ENCODE measurements around the gene ETFA. TPM values are rescaled to one million over a fixed set of nuclear protein-coding genes. Genes with fewer than 3 reads are reported as not detected.
A peak's percentile ranks its signal among the peaks of the same experiment; 100 is the strongest.

The ETFA gene
- total RNA-seq, 1 donor from 2014 or later = 97.5 TPM

DNA sequence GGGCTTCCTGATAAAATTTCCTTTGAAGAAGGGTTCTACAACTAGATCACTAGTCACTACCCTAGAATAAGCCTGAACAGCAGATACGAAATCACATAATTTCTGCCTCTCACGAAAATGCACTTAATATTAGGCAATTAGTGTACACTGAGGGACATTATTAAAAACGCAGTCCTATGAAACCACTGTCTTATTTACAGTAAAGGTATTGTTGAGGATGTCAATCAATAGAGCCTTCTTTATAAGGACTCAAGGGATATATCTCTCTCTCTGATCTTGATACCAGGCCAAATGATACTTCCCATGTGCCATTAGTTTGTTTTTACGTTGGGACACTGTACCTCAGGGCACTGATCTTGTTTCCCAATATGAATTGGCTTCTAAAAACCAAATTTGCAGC, 59.6 kb downstream of the ETFA start:
- TF ChIP-seq POLR2A (IDR thresholded peaks at IDR 0.05) (no peak), POLR2AphosphoS5 (IDR thresholded peaks at IDR 0.05; ENCODE audit: insufficient read depth in 1 of 2, low read depth in 1 of 2) (no peak)
- TF ChIP-seq, protein P1, sequence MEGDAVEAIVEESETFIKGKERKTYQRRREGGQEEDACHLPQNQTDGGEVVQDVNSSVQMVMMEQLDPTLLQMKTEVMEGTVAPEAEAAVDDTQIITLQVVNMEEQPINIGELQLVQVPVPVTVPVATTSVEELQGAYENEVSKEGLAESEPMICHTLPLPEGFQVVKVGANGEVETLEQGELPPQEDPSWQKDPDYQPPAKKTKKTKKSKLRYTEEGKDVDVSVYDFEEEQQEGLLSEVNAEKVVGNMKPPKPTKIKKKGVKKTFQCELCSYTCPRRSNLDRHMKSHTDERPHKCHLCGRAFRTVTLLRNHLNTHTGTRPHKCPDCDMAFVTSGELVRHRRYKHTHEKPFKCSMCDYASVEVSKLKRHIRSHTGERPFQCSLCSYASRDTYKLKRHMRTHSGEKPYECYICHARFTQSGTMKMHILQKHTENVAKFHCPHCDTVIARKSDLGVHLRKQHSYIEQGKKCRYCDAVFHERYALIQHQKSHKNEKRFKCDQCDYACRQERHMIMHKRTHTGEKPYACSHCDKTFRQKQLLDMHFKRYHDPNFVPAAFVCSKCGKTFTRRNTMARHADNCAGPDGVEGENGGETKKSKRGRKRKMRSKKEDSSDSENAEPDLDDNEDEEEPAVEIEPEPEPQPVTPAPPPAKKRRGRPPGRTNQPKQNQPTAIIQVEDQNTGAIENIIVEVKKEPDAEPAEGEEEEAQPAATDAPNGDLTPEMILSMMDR (IDR thresholded peaks at IDR 0.05) = no peak
- Histone ChIP-seq H3K27me3 (no peaks in the 10 kb centered on the region), H3K9me3 (no peaks in the 10 kb centered on the region), H3K27ac (no peak overlapping the region), H3K4me3 (no peak overlapping the region), H3K4me1 (no peaks in the 10 kb centered on the region), H3K36me3 (no peaks in the 10 kb centered on the region)
- intact Hi-C loops (cut with DNase I) = no loop called here
- no peak for DNase-seq (ENCODE audit: extremely low spot score in 2 of 2)

DNA sequence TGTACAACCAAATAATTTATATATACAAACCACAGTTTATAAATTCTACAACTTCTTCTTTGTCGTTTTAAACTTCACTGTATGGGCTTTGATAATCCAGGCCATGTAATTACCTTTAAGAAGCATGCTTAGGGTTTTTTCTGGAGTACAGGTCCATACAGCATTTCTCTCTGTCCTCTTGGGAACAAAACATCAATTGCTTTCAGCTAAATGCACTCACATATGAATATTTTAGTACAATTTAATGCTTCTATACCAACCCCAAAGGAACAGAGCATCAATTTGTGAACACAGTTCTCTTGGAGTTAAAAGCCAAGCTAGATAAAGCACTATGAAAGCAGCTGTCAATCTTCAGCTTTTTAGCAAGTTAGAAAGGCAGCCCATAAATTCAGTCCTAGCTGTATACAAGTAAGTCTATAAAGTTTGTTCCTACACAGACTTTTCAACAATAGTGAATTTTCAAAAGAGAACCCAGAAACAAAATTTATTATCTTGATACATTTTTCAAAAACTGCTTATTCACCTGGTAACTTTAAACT, 66.1 kb downstream of the ETFA start:
- H3K4me3 ChIP-seq = no peak overlapping the region
- no peaks in the 10 kb centered on the region for H3K9me3 ChIP-seq
- intact Hi-C loops (cut with DNase I) = no loop called here
- no peak overlapping the region for H3K27ac ChIP-seq
- H3K36me3 ChIP-seq = peaks cover 3 to 4% of the 10 kb centered on the region in 2 donors
- TF ChIP-seq, protein P1 (IDR thresholded peaks at IDR 0.05) = no peak
- TF ChIP-seq POLR2A (IDR thresholded peaks at IDR 0.05) (no peak), POLR2AphosphoS5 (IDR thresholded peaks at IDR 0.05; ENCODE audit: insufficient read depth in 1 of 2, low read depth in 1 of 2) (no peak)
- no peaks in the 10 kb centered on the region for H3K27me3 ChIP-seq
- no peak for DNase-seq (ENCODE audit: extremely low spot score in 2 of 2)
- no peaks in the 10 kb centered on the region for H3K4me1 ChIP-seq

DNA sequence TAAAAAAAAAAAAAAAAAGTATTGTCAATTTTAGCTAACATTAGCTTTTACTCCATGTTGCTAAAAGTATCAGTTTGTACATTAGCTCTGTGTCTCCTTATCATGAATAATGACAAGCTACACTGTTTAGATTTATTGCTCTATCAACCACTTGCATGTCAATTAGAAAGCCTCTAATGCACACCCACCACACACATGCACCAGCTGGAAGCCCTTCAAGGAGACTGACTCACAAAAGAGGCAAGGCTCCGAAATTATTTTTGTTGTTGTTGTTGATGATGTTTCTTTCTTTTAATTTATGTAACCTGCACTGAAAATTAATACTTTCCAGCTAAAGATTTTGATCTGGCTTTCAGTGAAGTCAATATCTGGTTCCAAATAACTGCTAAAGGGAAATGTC, 71.5 kb downstream of the ETFA start:
- TF ChIP-seq POLR2AphosphoS5 (IDR thresholded peaks at IDR 0.05; ENCODE audit: insufficient read depth in 1 of 2, low read depth in 1 of 2) = no peak
- H3K4me3 ChIP-seq = no peak overlapping the region
- intact Hi-C loops (cut with DNase I) = no loop called here

DNA sequence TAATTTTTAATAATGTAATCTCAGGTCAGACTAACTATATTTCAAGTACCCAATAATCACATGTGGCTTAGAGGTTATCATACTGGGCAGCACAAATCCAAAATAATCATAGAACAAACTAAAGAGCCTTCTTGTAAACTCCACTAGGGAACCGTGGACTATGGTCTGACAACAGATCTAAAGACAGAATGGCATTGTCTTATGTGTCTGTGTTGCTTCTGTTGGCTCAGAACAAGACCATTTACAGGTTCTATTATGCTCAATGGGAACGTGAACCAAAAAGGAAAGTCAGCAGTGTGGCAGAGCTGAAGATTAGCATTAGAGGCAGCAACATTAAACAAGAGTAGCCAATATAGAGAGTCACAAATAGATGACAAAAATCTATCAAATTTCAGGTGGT, 74.9 kb downstream of the ETFA start:
- intact Hi-C loops (cut with DNase I) = no loop called here
- Histone ChIP-seq H3K27me3 (no peaks in the 10 kb centered on the region), H3K9me3 (no peaks in the 10 kb centered on the region), H3K27ac (no peak overlapping the region), H3K4me1 (no peaks in the 10 kb centered on the region), H3K4me3 (no peak overlapping the region), H3K36me3 (no peaks in the 10 kb centered on the region)
- no peak for DNase-seq (ENCODE audit: extremely low spot score in 2 of 2)
- TF ChIP-seq, protein P1 (IDR thresholded peaks at IDR 0.05) = no peak
- TF ChIP-seq POLR2A (IDR thresholded peaks at IDR 0.05) (no peak), POLR2AphosphoS5 (IDR thresholded peaks at IDR 0.05; ENCODE audit: insufficient read depth in 1 of 2, low read depth in 1 of 2) (no peak)

More for the DNA sequence above, 71.5 kb downstream of the ETFA start:
- DNase-seq (ENCODE audit: extremely low spot score in 2 of 2) = no peak
- Histone ChIP-seq H3K4me1 (no peaks in the 10 kb centered on the region), H3K27ac (no peak overlapping the region), H3K9me3 (no peaks in the 10 kb centered on the region), H3K36me3 (peaks cover 0 to 4% of the 10 kb centered on the region in 2 donors), H3K27me3 (no peaks in the 10 kb centered on the region)

DNA sequence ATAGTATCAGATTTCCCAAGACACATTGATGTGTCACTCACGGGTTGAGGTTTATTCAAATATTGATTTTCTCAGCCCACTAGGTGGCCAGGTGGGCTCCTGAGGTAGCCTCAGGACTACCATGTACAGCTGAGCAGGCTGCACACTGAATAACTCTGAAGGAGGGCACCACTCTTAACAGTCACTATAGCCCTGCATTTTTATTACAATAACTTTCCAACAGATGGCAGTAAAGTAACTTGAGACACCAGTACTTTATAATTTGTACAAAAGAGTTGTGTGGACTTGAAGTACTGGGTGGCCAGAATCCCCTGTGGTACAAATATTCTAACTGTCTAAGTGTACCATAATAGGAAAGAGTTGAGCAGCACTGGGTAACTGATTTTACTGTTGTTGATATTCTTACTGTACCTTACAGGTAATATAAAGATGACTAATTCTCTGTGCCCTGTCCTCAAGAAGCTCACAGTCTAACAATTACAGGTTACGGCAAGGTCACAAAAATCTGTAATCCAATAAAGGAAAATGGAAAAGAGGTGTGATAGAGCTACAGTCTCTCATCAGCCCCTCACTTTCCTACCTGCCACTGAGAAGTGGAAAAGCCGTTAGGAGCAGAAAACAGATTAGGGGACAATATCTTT, 76.0 kb downstream of the ETFA start:
- Histone ChIP-seq H3K27ac (no peak overlapping the region), H3K4me1 (no peaks in the 10 kb centered on the region), H3K9me3 (no peaks in the 10 kb centered on the region), H3K36me3 (peaks cover 0 to 7% of the 10 kb centered on the region in 2 donors), H3K4me3 (no peak overlapping the region), H3K27me3 (no peaks in the 10 kb centered on the region)
- DNase-seq (ENCODE audit: extremely low spot score in 2 of 2) = no peak
- TF ChIP-seq POLR2A (IDR thresholded peaks at IDR 0.05) (no peak), POLR2AphosphoS5 (IDR thresholded peaks at IDR 0.05; ENCODE audit: insufficient read depth in 1 of 2, low read depth in 1 of 2) (no peak)
- TF ChIP-seq, protein P1 (IDR thresholded peaks at IDR 0.05) = peak in 2 of 3 experiments; percentile 17 to 63
- intact Hi-C loops (cut with DNase I) = no loop called here

Data from vagina (tissue), 2 donors.